GM18499 (cell line): ENCODE results near the gene HACD2.

Experiments
- ATAC-seq: cut with Tn5 transposase; IDR thresholded peaks from one replicate; pipeline ENCODE4 v1.9.1; 2021; ENCODE audit warnings: moderate number of reproducible peaks; ENCODE audit not compliant: insufficient read depth, unreplicated experiment

The HACD2 gene

GRCh38 chr3:123582315-123582714, 2.5 kb downstream of the HACD2 start:
- no peak for ATAC-seq

GRCh38 chr3:123576122-123576521, 8.7 kb downstream of the HACD2 start:
- no peak for ATAC-seq

DNA sequence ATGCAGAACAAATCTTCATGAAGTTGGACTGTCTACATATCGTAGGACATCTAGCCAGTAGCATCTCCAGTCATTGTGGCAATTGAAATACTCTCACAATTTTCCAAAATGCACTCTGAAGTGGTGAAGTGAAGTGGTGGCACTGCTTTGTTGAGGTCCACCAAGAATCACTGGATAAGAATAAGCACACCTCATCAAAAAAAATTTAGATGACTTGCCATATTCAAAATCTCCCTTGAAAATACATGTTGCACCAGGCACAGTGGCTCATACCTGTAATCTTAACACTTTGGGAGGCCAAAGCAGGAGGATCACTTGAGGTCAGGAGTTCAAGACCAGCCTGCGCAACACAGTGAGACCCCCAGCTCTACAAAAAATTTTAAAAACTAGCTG, 12.9 kb downstream of the HACD2 start:
- no peak for ATAC-seq

GRCh38 chr3:123571264-123571972, 13.4 kb downstream of the HACD2 start:
- no peak for ATAC-seq

- ATAC-seq: no peak
These were observed 16.0 kb downstream of the HACD2 start for GRCh38 chr3:123568875-123569274.

GRCh38 chr3:123568034-123568433, 16.8 kb downstream of the HACD2 start:
- no peak for ATAC-seq

- ATAC-seq: no peak
These were observed 20.8 kb downstream of the HACD2 start for GRCh38 chr3:123564056-123564455.

- ATAC-seq: no peak
These were observed 22.3 kb downstream of the HACD2 start for GRCh38 chr3:123562547-123562946.

DNA sequence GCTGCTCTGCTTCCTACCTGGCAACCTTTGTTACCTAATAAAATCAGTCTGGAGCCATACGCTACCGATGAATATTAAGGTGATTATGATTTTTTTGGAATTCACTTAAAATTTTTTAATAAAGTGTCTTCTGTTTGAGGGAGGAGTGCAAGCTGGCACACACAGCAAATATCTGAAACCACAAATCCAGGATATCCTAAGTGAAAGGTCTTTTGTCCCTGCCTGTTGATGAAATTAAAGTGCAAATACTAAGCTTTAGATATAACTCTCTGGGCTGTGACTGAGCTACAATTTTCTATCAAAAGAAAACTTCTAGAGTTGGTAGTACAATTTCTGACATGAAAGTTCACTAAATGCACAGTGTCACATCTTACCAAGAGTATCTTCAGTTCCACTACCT, 23.7 kb downstream of the HACD2 start:
- no peak for ATAC-seq

GRCh38 chr3:123559040-123559861, 25.6 kb downstream of the HACD2 start:
- no peak for ATAC-seq

DNA sequence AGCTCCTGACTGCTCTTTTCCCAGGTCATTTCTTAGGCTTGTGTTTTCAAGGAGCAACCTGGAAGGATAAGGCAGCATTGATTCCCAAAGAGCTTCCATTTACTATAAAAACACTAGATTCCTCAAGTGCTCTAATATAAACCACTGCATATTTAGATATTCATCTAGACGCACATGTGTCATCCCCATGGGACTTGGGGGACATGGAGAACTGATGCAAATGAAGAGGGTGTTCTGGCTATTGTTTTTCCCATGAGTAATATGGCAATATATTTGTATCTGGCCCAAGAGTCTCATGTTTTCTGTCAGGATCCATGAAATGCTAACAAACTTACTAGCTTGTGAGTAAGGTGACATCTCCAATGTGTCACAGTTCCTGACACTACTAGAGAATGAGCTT, 31.3 kb downstream of the HACD2 start:
- ATAC-seq: no peak

GRCh38 chr3:123552768-123553167, 32.1 kb downstream of the HACD2 start:
- no peak for ATAC-seq

DNA sequence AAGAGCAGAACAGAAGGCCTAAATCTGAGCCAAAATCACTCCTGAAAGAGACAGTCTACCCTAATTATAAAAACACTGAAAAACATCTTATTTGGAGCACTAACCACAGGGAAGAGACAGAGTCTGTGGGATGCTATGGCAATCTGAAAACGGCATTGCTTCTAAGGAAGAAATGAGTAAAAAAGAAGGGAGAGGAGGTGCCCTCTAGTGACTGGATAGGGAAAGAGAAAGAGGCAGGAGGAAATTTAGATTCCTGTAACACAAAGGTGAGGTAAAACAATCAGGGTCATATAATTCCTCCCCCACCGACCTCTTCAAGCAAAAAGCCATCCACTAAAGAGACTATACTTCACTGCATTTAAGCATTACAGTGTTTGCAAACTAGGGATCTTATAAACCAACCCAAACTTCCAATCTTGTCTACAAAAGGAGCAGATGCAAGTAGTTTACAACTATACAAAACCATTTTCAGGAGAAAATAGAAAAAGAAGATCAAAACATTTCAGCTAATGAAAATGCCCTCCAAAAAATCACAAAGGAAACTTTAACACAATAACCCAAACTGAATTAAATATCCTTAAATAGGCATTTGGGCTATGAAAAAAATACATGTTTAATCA, 32.6 kb downstream of the HACD2 start:
- no peak for ATAC-seq

DNA sequence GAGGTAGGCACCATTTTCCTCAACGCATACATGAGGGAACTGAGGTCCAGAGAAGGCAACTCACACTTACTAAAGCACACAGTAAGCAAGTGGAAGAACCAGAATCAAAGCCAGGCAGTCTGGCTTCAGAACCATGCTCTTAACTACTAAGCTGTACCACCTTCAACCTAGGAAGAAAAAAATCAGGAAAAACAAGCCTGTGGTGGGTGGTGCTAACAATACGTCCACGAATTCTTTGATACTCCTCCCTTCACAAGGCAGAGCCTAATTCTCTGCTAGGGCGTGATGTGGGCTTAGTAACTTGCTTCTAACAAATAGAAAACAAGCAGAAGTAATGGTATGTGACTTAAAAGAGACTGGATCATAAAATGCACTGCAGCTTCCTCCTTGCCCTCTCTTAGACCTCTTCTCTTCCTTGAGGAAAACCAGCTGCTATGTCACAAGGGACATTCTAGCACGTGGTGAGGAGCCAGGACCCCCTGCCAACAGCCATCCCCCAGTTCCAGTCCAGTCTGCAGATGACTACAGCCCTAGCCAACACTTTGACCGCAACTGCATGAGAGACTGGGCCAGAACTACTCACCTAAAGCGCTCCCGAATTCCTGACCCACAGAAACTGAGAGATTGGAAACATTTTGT, 36.9 kb downstream of the HACD2 start:
- ATAC-seq: no peak

DNA sequence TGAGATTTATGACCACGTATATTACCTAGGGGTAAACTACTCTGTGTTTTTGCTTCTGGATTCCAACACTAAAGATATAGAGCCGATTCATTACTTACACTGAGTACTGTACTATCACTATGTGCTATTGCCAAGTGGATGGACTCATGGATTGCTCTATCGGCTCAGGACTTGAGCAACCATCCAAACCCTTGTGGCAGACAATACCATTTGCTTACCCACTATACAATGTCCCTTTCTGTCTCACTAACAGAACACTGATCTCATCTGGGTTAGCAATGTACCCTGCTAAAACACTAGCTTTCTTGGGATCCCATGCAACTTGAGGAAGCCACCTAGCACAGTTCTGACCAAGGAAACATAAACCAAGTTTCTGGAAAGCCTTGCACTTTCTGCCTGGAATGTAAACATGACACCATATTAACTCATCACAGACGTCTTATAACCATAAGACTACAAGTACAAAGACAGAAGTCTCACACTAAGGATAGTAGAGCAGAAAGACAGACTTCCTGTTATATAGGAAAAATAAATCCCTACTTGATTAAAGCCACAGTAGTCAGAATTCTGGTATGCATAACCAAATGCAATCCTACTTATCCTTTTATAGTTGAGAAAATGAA, 38.6 kb downstream of the HACD2 start:
- ATAC-seq: no peak

GRCh38 chr3:123543950-123544349, 40.9 kb downstream of the HACD2 start:
- no peak for ATAC-seq

DNA sequence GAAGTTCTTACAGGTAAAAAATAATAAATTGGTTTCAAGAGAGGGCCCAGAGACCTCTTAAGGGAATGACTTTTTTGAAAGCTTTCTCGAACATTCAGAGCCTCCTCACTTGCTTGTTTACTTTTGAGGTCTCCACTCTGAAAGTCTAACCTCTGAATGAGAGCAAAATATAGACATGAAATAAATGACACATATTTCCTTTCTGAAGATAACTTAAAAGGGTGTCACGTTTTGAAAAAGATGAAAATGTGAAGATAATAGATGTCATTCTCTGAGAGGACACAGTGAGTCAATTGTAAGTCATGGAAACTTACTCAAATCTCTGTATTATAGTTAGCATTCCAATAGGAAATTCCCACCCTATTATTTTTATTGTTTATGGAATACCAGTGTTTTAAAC, 44.6 kb downstream of the HACD2 start:
- no peak for ATAC-seq

DNA sequence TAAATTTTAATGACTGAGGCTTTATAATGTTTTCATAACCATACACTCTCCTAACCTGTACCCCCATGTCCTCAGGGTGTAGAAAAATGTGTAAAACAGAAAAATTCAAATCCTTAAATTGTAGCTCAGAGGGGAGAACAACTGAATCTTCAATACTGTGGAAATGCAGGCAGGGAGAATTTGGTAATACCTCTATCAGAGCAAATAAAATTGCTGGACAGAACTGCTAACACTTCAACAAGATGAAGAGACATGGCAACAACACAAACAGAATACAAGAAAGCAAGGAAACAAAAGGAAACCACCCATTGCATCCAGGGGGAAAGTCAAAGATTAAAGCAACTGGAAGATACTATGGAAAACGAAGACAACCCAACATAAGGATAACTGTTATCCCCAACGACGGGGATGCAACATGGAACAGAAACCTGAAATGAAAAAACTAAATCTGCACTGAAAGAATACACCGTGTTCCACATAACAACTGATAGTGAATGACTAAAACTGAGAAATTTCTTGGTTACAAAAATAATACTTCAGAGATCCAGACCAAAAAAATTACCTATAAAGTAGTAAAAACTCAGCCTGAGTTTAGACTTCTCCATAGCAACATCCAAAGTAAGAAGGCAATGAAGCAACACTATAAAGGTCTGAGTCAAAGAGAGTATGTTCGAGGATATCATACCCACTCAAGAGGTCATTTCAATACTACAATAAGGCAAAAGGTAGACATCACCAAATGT, 48.5 kb downstream of the HACD2 start:
- ATAC-seq: peak; percentile 52

GRCh38 chr3:123535580-123535979, 49.3 kb downstream of the HACD2 start:
- no peak for ATAC-seq

GRCh38 chr3:123534264-123534663, 50.6 kb downstream of the HACD2 start:
- no peak for ATAC-seq
